Left ventricle myocardium superior (tissue), 1 donor: Measurements from ENCODE around the gene TATDN2. TPM values are rescaled to one million over a fixed set of nuclear protein-coding genes. Genes with fewer than 3 reads are reported as not detected.

Experiments used
- ATAC-seq: fragments of 200-7000 bp; cut with Tn5 transposase; one replicate; pipeline ENCODE4 v1.9.1; 2020; ENCODE audit warnings: mild to moderate bottlenecking, moderate library complexity
- DNase-seq: peaks from one replicate; pipeline ENCODE4 v3.0.0-alpha.2; 2020
- intact Hi-C: fragments of 100-400 bp; cut with micrococcal nuclease; formaldehyde crosslinking; loops from one replicate; pipeline ENCODE4 v1.11.0; 2022
- long read RNA-seq: library from polyadenylated mRNA; unstranded; transcript quantifications from one replicate; pipeline ENCODE4 v2.0.0, GENCODE V29; 2021
- total RNA-seq: library from RNA; stranded (reverse); fragmentation: NEBNext Ultra II Directional; extraction: Animal tissue kit (Norgen Biotek cat#: 25700); gene quantifications from one replicate; pipeline ENCODE4 v1.2.1, GENCODE V29; 2021
- donor health status: DM: no; HTN: yes; CAD: no; lungs with severe emphysema.

The TATDN2 gene
- total RNA-seq = 17.0 TPM
- long read RNA-seq, partial matches to known transcripts = 6 of 8 reads
- long read RNA-seq, other reads (novel, unspliced or antisense) = 2 of 8 reads

- ATAC-seq (peak; percentile 99), DNase-seq (peak; percentile 99)
- intact Hi-C loops = no loop called here
Measured at GRCh38 chr3:10248184-10248983, at the start of gene TATDN2. TATDN2 (plus strand) TSS chr3:10248459; CDS start chr3:10249201, 742 bp downstream.

DNA sequence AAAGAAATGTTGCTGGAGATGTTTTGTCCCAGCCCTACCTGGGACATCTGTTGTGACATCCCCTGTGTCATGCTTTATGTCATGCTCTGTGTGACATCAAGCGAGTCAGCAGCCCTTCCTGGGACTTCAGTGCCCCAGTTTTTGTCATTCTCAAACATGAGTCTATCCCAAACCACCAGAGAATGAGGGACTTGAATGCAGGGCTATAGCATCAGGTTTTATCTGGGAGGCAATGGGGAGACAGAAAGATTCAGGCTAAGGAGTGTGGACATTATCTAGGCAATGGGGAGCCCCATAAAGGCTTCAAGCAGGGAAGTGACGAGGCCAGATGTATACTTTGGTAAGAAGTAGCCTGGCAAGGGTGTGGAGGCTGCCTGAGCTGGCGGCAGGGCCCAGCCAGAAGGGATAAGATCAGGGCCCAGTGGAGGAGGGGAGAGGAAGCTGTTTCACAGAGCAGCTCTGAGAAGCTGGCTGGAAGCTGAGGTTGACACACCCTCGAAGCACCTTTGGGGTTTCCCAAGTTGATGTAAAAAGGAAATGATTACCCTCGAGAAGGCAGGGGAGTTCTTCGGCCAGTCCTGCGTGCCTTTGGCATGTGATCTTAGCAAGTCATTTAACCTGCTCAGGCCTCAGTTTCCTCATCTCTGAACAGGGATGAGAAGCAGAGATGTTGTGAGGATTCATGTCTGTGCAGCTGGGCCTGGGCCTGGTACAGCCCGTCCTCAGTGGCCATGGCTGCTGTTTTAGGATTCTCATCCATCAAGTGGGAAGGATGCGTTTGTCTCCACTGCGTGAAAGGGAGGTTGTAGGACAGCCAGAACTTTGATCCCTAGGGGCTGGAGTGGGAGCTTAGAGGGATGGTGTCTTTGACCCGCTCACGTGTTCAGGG is 49.3 kb upstream of the TATDN2 start:
- ATAC-seq = peak; percentile 30
- DNase-seq = no peak
- intact Hi-C loops = no loop called here

- DNase-seq (no peak), ATAC-seq (no peak)
- intact Hi-C loops = no loop called here
Measured at GRCh38 chr3:10204921-10205320, 43.3 kb upstream of the TATDN2 start.

- intact Hi-C loops = no loop called here
- DNase-seq (no peak), ATAC-seq (no peak)
Measured at GRCh38 chr3:10205451-10206165, 42.7 kb upstream of the TATDN2 start.

GRCh38 chr3:10206166-10206511 is 42.1 kb upstream of the TATDN2 start:
- no peak for DNase-seq
- intact Hi-C loops = no loop called here
- ATAC-seq = no peak

GRCh38 chr3:10213156-10213792 is 35.0 kb upstream of the TATDN2 start:
- no peak for DNase-seq
- ATAC-seq = no peak
- intact Hi-C loops = no loop called here

GRCh38 chr3:10215578-10216368 is 32.5 kb upstream of the TATDN2 start:
- intact Hi-C loops = no loop called here
- ATAC-seq (no peak), DNase-seq (no peak)

DNA sequence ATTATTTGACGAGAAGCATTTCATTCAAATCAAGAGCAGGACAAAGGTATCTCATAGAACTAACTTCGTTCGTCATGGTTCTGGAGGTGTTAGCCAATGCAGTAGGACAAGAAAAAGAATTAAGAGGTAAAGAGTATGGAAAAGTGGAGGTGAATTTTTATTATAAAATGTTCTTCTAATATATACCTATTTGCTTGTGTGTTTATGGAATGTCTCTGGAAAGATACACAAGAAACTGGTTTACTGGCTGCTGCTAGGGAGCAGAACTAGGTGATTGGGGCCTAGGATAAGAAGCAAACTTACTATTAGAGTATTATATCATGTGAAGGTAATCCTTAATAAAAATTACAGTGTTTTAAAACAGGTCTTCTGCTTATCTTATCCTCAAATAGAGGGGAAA is 30.9 kb upstream of the TATDN2 start:
- ATAC-seq (no peak), DNase-seq (no peak)
- intact Hi-C loops = no loop called here

DNA sequence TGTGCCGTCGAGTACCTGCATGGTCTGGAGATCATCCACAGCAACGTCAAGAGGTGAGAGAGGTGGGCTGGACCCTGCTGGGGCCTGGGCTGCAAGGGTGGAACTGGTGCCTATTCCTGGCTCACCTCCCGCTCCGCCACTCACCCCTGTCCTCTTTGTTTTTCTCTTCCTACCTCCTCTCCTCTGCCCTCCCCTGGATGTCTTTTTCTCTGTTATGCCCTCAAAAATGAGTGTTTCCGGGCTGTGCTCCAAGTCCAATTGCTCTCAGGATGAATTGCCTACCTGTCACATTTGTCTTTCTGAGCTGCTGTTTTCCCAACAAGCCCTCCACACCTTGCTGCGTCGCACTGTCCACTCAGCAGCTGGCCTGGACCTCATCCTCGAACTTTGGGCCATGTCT is 28.5 kb upstream of the TATDN2 start:
- no peak for ATAC-seq
- intact Hi-C loops = no loop called here
- no peak for DNase-seq

- DNase-seq (no peak), ATAC-seq (no peak)
- intact Hi-C loops = no loop called here
Measured at GRCh38 chr3:10223676-10224639, 24.3 kb upstream of the TATDN2 start.

GRCh38 chr3:10224794-10225665 is 23.2 kb upstream of the TATDN2 start:
- intact Hi-C loops = no loop called here
- DNase-seq (peak; percentile 53), ATAC-seq (peak; percentile 91)

GRCh38 chr3:10226293-10226692 is 22.0 kb upstream of the TATDN2 start:
- intact Hi-C loops = no loop called here
- ATAC-seq = no peak
- no peak for DNase-seq

DNA sequence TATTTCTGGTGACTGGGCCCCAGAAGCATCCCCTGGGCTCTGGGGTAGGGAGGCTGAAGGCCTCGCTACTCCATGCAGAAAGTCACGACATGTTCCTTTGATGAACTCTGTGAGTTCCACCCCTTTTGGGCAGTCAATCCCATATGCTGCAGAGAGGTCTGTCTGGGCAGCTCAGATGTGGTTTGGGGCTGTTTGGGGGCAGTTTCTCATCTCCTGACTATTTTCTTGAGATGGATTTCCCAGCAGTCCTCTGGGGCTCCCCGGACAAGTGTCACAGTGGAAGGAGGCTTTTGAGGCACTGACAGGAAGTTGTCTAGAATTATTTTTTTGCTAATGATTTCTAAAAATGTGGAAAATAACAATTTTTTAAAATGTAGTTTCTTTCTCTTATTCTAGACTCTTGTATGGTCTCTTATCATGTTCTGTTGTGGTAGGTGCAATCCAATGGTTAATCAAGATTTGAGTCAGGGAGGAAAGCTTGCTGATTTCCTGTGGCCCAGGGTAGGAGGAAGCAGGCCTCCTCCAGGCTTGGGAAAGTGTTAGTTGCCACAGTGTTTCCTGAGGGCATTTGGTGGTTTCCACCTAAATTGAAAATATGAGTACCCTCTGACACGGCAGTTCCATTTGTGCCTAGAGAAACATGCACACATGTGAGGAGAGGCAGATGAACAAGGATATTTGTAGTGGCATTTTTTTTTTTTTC is 19.9 kb upstream of the TATDN2 start:
- ATAC-seq (no peak), DNase-seq (no peak)
- intact Hi-C loops = no loop called here

- no peak for DNase-seq
- no peak for ATAC-seq
- intact Hi-C loops = no loop called here
Measured at GRCh38 chr3:10229576-10229975, 18.7 kb upstream of the TATDN2 start.

DNA sequence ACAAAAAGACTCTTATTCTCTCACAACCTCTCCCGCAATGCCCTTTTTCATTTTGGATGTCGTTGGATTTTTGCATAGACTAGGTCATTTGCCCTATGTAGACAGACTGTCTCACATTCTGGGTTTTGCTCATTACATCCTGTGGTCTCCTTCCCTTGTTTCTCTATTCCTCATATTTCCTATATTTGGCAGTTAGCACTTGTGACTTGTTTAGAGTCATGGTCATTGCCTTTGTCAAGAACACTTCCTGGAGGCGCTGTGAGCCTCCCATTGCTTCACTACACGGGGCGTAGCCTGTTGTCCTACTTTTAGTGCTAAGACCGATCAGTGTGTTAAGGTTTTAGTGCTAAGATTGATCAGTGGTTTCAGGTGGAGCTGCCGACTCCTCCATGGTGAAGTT is 16.1 kb upstream of the TATDN2 start:
- intact Hi-C loops = no loop called here
- DNase-seq = no peak
- ATAC-seq = peak; percentile 37

DNA sequence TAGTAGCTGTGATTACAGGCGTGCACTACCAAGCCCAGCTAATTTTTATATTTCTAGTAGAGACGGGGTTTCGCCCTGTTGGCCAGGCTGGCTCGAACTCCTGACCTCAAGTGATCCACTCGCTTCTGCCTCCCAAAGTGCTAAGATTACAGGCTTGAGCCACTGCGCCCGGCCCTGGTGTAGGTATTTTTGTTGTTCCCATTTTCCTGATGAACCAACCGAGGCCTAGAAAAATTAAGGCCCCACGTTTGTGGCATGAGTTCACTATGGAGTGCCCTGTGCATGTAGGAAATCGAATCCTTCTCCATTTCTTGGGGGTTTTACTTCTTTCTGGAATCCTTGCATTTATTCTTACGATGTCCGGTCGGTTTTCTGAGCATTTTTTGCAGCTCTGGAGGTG is 14.3 kb upstream of the TATDN2 start:
- ATAC-seq (no peak), DNase-seq (no peak)
- intact Hi-C loops = no loop called here
